CD8-positive, alpha-beta memory T cell (primary cell): ENCODE results near the gene CFHR1. TPM values are rescaled to one million over a fixed set of nuclear protein-coding genes. Genes with fewer than 3 reads are reported as not detected.
A peak's percentile ranks its signal among the peaks of the same experiment; 100 is the strongest.
"Not testable (repeated sequence)": the region's sequence is repeated elsewhere in the genome, so short reads cannot be mapped to it uniquely, and the experiment has no call there.

Experiments used
- CTCF ChIA-PET: fragments of 350-600 bp; sonication (Branson Sonifier 250); formaldehyde crosslinking; loops from one replicate; lab custom pipeline; 2021; ENCODE audit warnings: antibody characterized with exemption; lab: Charles Lee
- POLR2A ChIA-PET: fragments of 350-600 bp; sonication (Branson Sonifier 250); formaldehyde crosslinking; loops from one replicate; lab custom pipeline; 2021; ENCODE audit warnings: antibody characterized with exemption; lab: Charles Lee
- DNase-seq, 5 donors: peaks; one replicate each; pipeline versions ENCODE4 v3.0.0 to v3.0.0-alpha.2; 2020 to 2022; ENCODE audit warnings: mixed read lengths in 1 of 5
- H3K27ac ChIP-seq: one replicate; pipeline ENCODE4 v1.7.0; 2013; ENCODE audit warnings: low read depth, mild to moderate bottlenecking, low read length, moderate library complexity
- H3K27me3 ChIP-seq: 2 replicates; pipeline ENCODE4 v1.7.0; 2013; ENCODE audit warnings: low read length, mild to moderate bottlenecking; ENCODE audit not compliant: insufficient read depth, poor library complexity, severe bottlenecking
- H3K36me3 ChIP-seq: 2 replicates; pipeline ENCODE4 v1.7.0; 2013; ENCODE audit warnings: mild to moderate bottlenecking, low read length, moderate library complexity; ENCODE audit not compliant: insufficient read depth
- H3K4me1 ChIP-seq: 2 replicates; pipeline ENCODE4 v1.7.0; 2013; ENCODE audit warnings: mild to moderate bottlenecking, low read length, moderate library complexity; ENCODE audit not compliant: insufficient read depth
- H3K4me3 ChIP-seq: 2 replicates; pipeline ENCODE4 v1.7.0; 2013; ENCODE audit warnings: mild to moderate bottlenecking, low read length
- H3K9me3 ChIP-seq: 2 replicates; pipeline ENCODE4 v1.7.0; 2013; ENCODE audit warnings: mild to moderate bottlenecking, low read length
- H3K27ac Mint-ChIP-seq, 8 donors: one replicate each; pipeline ENCODE4 v1.8.0; 2020 to 2021; ENCODE audit warnings: mixed read lengths in 8 of 8, mild to moderate bottlenecking in 6 of 8, inconsistent platforms in 3 of 8, moderate library complexity in 3 of 8
- H3K27me3 Mint-ChIP-seq, 2 donors: one replicate each; pipeline ENCODE4 v1.8.0; 2020 to 2021; ENCODE audit warnings: mixed read lengths in 2 of 2, mild to moderate bottlenecking in 1 of 2, moderate library complexity in 1 of 2
- H3K36me3 Mint-ChIP-seq, 3 donors: one replicate each; pipeline ENCODE4 v1.8.0; 2020 to 2021; ENCODE audit warnings: mixed read lengths in 3 of 3, inconsistent platforms in 1 of 3, mild to moderate bottlenecking in 1 of 3
- H3K4me1 Mint-ChIP-seq, 3 donors: one replicate each; pipeline ENCODE4 v1.8.0; 2020 to 2021; ENCODE audit warnings: mixed read lengths in 3 of 3, inconsistent platforms in 1 of 3, mild to moderate bottlenecking in 1 of 3
- H3K4me3 Mint-ChIP-seq, 7 donors: one replicate each; pipeline ENCODE4 v1.8.0; 2020 to 2021; ENCODE audit warnings: mixed read lengths in 7 of 7, mild to moderate bottlenecking in 6 of 7, moderate library complexity in 4 of 7, inconsistent platforms in 2 of 7
- H3K9me3 Mint-ChIP-seq, 5 donors: one replicate each; pipeline ENCODE4 v1.8.0; 2020 to 2022; ENCODE audit warnings: mixed read lengths in 5 of 5, mild to moderate bottlenecking in 3 of 5, moderate library complexity in 2 of 5, inconsistent platforms in 1 of 5
- polyA plus RNA-seq: library from polyadenylated mRNA; unstranded; fragments of 300-500 nt; fragmentation: Illumina TruSeq; gene quantifications from one replicate; pipeline ENCODE4 v1.2.3, GENCODE V29; 2021
- total RNA-seq, 2 experiments: library from RNA; stranded (reverse); gene quantifications; one replicate each; pipeline ENCODE4 v1.2.3, GENCODE V29; 2021

Gene CFHR1
- total and polyA plus RNA-seq, 3 experiments from 2014 or later, result not detected

- H3K9me3 ChIP-seq, result no peaks in the 10 kb centered on the region
- H3K27ac ChIP-seq, result no peak overlapping the region
- ChIA-PET CTCF (no interaction called here), POLR2A (no interaction called here)
- DNase-seq, result no peak
- no peaks in the 10 kb centered on the region for H3K4me1 Mint-ChIP-seq
- H3K36me3 Mint-ChIP-seq, result no peaks in the 10 kb centered on the region
- H3K27ac Mint-ChIP-seq, result no peak overlapping the region
- H3K9me3 Mint-ChIP-seq, result peaks cover 0 to 5% (median 0%) of the 10 kb centered on the region in 5 donors
- no peaks in the 10 kb centered on the region for H3K36me3 ChIP-seq
- no peak overlapping the region for H3K4me3 ChIP-seq
- no peaks in the 10 kb centered on the region for H3K27me3 ChIP-seq
- H3K4me3 Mint-ChIP-seq, result no peak overlapping the region
- H3K4me1 ChIP-seq, result no peaks in the 10 kb centered on the region
- H3K27me3 Mint-ChIP-seq, result no peaks in the 10 kb centered on the region
Measured at GRCh38 chr1:196797891-196798290, 21.6 kb upstream of the CFHR1 start.

DNA sequence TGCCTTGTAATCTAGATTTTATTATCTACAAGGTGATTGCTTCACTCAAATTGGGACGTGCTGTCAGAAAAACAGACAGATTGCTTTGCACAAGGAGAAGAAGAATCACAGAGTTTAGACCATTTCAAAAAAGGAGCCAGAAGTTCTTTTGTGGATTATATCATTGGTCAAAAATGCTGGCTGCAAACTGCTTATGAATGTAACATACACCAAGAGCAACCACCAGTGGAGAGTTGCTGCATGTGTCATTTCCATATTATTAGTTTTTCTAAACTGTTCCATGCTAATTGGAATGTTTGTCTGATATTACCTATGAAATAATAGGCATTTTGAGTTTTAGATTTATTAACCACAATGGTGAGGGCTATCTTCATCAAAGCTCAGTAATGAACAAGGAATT is 17.6 kb upstream of the CFHR1 start:
- DNase-seq, POLR2A ChIA-PET, H3K4me3 ChIP-seq, H3K4me1 ChIP-seq, H3K27ac Mint-ChIP-seq, H3K9me3 ChIP-seq, H3K27me3 Mint-ChIP-seq, H3K4me1 Mint-ChIP-seq, H3K9me3 Mint-ChIP-seq, CTCF ChIA-PET, H3K27me3 ChIP-seq, H3K36me3 Mint-ChIP-seq, H3K36me3 ChIP-seq, H3K27ac ChIP-seq, H3K4me3 Mint-ChIP-seq: not testable (repeated sequence)

DNA sequence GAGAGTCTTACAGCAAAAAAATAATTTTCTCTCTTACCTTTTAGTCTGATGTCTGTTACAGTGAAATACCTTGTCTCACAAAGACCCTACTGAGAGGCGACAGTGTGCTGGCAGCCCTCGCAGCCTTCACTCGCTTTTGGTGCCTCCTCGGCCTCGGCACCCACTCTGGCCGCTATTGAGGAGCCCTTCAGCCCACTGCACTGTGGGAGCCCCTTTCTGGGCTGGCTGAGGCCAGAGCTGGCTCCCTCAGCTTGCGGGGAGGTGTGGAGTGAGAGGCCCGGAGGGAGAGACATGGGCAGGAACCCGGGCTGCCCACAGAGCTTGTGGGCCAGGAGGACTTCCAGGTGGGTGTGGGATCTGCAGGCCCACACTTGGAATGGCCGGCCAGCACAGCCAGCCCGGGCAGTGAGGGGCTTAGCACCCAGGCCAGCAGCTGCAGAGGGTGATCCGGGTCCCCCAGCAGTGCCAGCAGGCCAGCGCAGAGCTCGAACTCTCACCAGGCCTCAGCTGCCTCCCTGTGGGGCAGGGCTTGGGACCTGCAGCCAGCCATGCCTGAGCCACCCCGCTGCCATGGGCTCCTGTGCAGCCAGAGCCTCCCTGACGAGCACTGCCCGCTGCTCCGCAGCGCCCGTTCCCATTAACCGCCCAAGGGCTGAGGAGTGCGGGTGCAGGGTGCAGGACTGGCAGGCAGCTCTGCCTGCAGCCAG is 10.8 kb upstream of the CFHR1 start:
- no peak overlapping the region for H3K27ac ChIP-seq
- no peak for DNase-seq
- CTCF ChIA-PET, result no interaction called here
- peaks cover 0 to 3% of the 10 kb centered on the region in 2 donors for H3K27me3 Mint-ChIP-seq
- POLR2A ChIA-PET, result no interaction called here
- no peaks in the 10 kb centered on the region for H3K4me1 ChIP-seq
- H3K4me3 ChIP-seq, result no peak overlapping the region
- no peak overlapping the region for H3K27ac Mint-ChIP-seq
- H3K4me3 Mint-ChIP-seq, result no peak overlapping the region
- H3K9me3 Mint-ChIP-seq, result peaks cover 0 to 1% (median 0%) of the 10 kb centered on the region in 5 donors
- H3K4me1 Mint-ChIP-seq, result no peaks in the 10 kb centered on the region
- H3K36me3 Mint-ChIP-seq, result no peaks in the 10 kb centered on the region
- no peaks in the 10 kb centered on the region for H3K27me3 ChIP-seq
- no peaks in the 10 kb centered on the region for H3K9me3 ChIP-seq
- H3K36me3 ChIP-seq, result no peaks in the 10 kb centered on the region

GRCh38 chr1:196817442-196817841 is 2.1 kb upstream of the CFHR1 start:
- CTCF ChIA-PET, H3K27me3 ChIP-seq, DNase-seq, H3K27me3 Mint-ChIP-seq, H3K9me3 ChIP-seq, POLR2A ChIA-PET, H3K4me3 ChIP-seq, H3K36me3 Mint-ChIP-seq, H3K36me3 ChIP-seq, H3K4me3 Mint-ChIP-seq, H3K4me1 ChIP-seq, H3K27ac ChIP-seq, H3K9me3 Mint-ChIP-seq, H3K27ac Mint-ChIP-seq, H3K4me1 Mint-ChIP-seq: not testable (repeated sequence)

GRCh38 chr1:196827860-196828259 is 8.3 kb downstream of the CFHR1 start:
- peak overlapping the region in 1 of 8 donors; percentile 75 for H3K27ac Mint-ChIP-seq
- H3K36me3 Mint-ChIP-seq, H3K9me3 ChIP-seq, H3K4me1 Mint-ChIP-seq, CTCF ChIA-PET, H3K4me1 ChIP-seq, H3K27ac ChIP-seq, H3K9me3 Mint-ChIP-seq, H3K4me3 ChIP-seq, H3K36me3 ChIP-seq, H3K27me3 Mint-ChIP-seq, H3K4me3 Mint-ChIP-seq, POLR2A ChIA-PET, H3K27me3 ChIP-seq: not testable (repeated sequence)
- DNase-seq, result peak in 2 of 5 donors; percentile 0 to 1

DNA sequence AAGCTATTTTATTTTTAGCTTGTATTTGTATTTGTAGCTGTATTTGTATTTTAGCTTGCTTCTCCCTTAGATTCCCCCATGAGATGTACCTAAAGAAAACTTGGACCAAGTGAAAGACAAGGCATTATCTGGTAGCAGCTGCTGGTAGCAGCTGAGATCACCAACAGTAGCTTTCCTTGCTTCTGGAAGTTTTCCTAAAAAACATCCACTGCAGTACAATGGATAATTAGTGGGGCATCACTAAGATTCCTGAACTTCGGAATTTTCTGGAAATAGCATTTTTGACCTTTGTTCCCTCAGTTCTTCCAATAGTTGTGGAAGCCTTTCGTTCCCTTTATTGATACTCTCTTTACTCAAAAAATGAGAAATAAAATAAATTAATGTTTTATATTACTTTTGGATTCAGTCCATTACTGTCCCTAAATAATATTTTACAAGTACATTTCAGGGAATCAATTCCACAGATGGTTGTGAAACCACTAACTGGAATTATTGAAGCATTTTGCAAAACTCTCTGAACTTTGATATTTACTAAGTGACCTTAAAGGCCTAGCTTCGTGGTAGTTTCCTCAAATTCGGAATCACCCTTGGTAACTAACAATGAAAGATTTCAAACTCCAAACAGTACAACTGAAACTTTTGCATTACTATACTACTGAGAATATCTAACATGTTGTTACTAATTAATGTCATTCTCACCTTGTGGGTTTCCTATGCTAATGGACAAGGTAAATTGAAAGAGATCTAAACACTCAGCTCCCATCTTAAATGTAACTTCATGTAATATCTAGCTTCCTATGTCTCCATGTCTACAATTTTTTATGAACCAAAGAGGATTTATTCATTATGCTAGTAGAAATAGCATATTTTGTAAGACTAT is 30.3 kb downstream of the CFHR1 start:
- H3K27me3 ChIP-seq, CTCF ChIA-PET, H3K9me3 Mint-ChIP-seq: not testable (repeated sequence)

GRCh38 chr1:196856053-196856452 is 36.5 kb downstream of the CFHR1 start:
- Histone ChIP-seq H3K36me3 (no peaks in the 10 kb centered on the region), H3K4me1 (no peaks in the 10 kb centered on the region), H3K4me3 (no peak overlapping the region), H3K27ac (no peak overlapping the region), H3K9me3 (no peaks in the 10 kb centered on the region), H3K27me3 (no peaks in the 10 kb centered on the region)
- CTCF ChIA-PET, result no interaction called here
- no peak overlapping the region for H3K4me3 Mint-ChIP-seq
- no peaks in the 10 kb centered on the region for H3K36me3 Mint-ChIP-seq
- DNase-seq, result no peak
- peaks cover 0 to 2% (median 0%) of the 10 kb centered on the region in 5 donors for H3K9me3 Mint-ChIP-seq
- H3K27me3 Mint-ChIP-seq, result peaks cover 0 to 2% of the 10 kb centered on the region in 2 donors
- POLR2A ChIA-PET, result no interaction called here
- H3K4me1 Mint-ChIP-seq, result no peaks in the 10 kb centered on the region
- H3K27ac Mint-ChIP-seq, result no peak overlapping the region

More for the DNA sequence above, 30.3 kb downstream of the CFHR1 start:
- DNase-seq, H3K4me3 ChIP-seq, H3K36me3 ChIP-seq, H3K4me1 ChIP-seq, H3K4me1 Mint-ChIP-seq, POLR2A ChIA-PET, H3K4me3 Mint-ChIP-seq, H3K27ac ChIP-seq, H3K9me3 ChIP-seq, H3K27ac Mint-ChIP-seq, H3K36me3 Mint-ChIP-seq, H3K27me3 Mint-ChIP-seq: not testable (repeated sequence)

DNA sequence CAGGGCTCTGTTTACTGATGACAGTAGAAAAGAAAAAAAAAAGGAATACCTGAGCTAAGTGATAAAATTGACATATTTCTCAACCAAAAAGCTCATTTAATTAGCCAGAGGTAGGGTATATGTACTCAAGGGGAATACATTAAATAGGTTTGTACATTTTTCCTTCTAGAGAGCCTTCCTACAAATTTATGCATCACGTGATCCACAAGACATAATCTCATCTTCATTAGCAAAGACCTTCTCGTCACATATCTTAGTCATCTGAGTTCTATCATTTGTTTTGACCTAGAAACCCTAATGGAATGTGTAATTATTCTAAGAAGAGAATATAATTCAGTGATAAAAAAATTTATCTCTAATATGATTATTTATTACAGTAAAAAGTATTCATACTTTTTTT is 37.7 kb downstream of the CFHR1 start:
- H3K27me3 Mint-ChIP-seq, result peaks cover 0 to 2% of the 10 kb centered on the region in 2 donors
- CTCF ChIA-PET, result no interaction called here
- no peak overlapping the region for H3K4me3 Mint-ChIP-seq
- H3K4me3 ChIP-seq, result no peak overlapping the region
- H3K4me1 ChIP-seq, result no peaks in the 10 kb centered on the region
- no peak for DNase-seq
- H3K36me3 Mint-ChIP-seq, result no peaks in the 10 kb centered on the region
- no peak overlapping the region for H3K27ac Mint-ChIP-seq
- no peaks in the 10 kb centered on the region for H3K9me3 ChIP-seq
- H3K27me3 ChIP-seq, result no peaks in the 10 kb centered on the region
- H3K9me3 Mint-ChIP-seq, result peaks cover 0 to 5% (median 0%) of the 10 kb centered on the region in 5 donors
- no peak overlapping the region for H3K27ac ChIP-seq
- H3K4me1 Mint-ChIP-seq, result no peaks in the 10 kb centered on the region
- H3K36me3 ChIP-seq, result no peaks in the 10 kb centered on the region
- POLR2A ChIA-PET, result no interaction called here
